GM21529 (cell line): Measurements from ENCODE around the gene BLVRB.
A peak's percentile ranks its signal among the peaks of the same experiment; 100 is the strongest.
"Not testable (repeated sequence)": the region's sequence is repeated elsewhere in the genome, so short reads cannot be mapped to it uniquely, and the experiment has no call there.

ENCODE experiments used
- ATAC-seq: cut with Tn5 transposase; IDR thresholded peaks from one replicate; pipeline ENCODE4 v1.9.1; 2021; ENCODE audit not compliant: unreplicated experiment

Gene BLVRB

GRCh38 chr19:40465557-40466218, at the start of gene BLVRB:
Gene BLVRB (minus strand): TSS chr19:40465745. CDS start chr19:40465688, 57 bp downstream.
- peak; percentile 79 for ATAC-seq

GRCh38 chr19:40513741-40514315, 48.3 kb upstream of the BLVRB start:
- ATAC-seq = no peak

- ATAC-seq = no peak
Observed at GRCh38 chr19:40513345-40513678, 47.8 kb upstream of the BLVRB start.

- no peak for ATAC-seq
Observed at GRCh38 chr19:40512473-40513344, 47.2 kb upstream of the BLVRB start.

- no peak for ATAC-seq
Observed at GRCh38 chr19:40512110-40512472, 46.5 kb upstream of the BLVRB start.

- no peak for ATAC-seq
Observed at GRCh38 chr19:40511487-40511886, 45.9 kb upstream of the BLVRB start.

GRCh38 chr19:40510526-40511115, 45.1 kb upstream of the BLVRB start:
- ATAC-seq = no peak

- ATAC-seq = no peak
Observed at GRCh38 chr19:40508739-40509260, 43.3 kb upstream of the BLVRB start.

GRCh38 chr19:40507892-40508291, 42.3 kb upstream of the BLVRB start:
- ATAC-seq = no peak

GRCh38 chr19:40506099-40506498, 40.6 kb upstream of the BLVRB start:
- no peak for ATAC-seq

GRCh38 chr19:40503320-40503695, 37.8 kb upstream of the BLVRB start:
- no peak for ATAC-seq

GRCh38 chr19:40502647-40503319, 37.2 kb upstream of the BLVRB start:
- ATAC-seq = no peak

- no peak for ATAC-seq
Observed at GRCh38 chr19:40502081-40502480, 36.5 kb upstream of the BLVRB start.

- no peak for ATAC-seq
Observed at GRCh38 chr19:40501599-40501998, 36.1 kb upstream of the BLVRB start.

GRCh38 chr19:40500678-40501530, 35.4 kb upstream of the BLVRB start:
- not testable (repeated sequence) for ATAC-seq

- no peak for ATAC-seq
Observed at GRCh38 chr19:40499320-40499719, 33.8 kb upstream of the BLVRB start.

- no peak for ATAC-seq
Observed at GRCh38 chr19:40497214-40497613, 31.7 kb upstream of the BLVRB start.

- no peak for ATAC-seq
Observed at GRCh38 chr19:40494191-40494838, 28.8 kb upstream of the BLVRB start.

- ATAC-seq = no peak
Observed at GRCh38 chr19:40493778-40494177, 28.2 kb upstream of the BLVRB start.

GRCh38 chr19:40492274-40492673, 26.7 kb upstream of the BLVRB start:
- no peak for ATAC-seq
